GM23338 (cell line): ENCODE measurements around the gene BMPER. TPM values are rescaled to one million over a fixed set of nuclear protein-coding genes. Genes with fewer than 3 reads are reported as not detected.

ENCODE experiments used
- ATAC-seq: fragments of 200-7000 bp; cut with Tn5 transposase; 3 replicates; pipeline ENCODE4 v1.9.1; 2020
- DNase-seq: peaks from one replicate; pipeline ENCODE4 v3.0.0-alpha.2; 2015; ENCODE audit warnings: low spot score
- H2AFZ ChIP-seq: fragments of 200-600 bp; sonication (generic); 2 replicates; pipeline ENCODE4 v1.8.0; 2016; ENCODE audit warnings: antibody characterized with exemption, mild to moderate bottlenecking, moderate library complexity
- H3F3A ChIP-seq: fragments of 200-600 bp; sonication (generic); replicated peaks from 2 replicates; pipeline ENCODE4 v1.8.0; 2017; ENCODE audit warnings: antibody characterized with exemption, mixed run types, low read depth
- H3K27ac ChIP-seq: fragments of 200-600 bp; sonication (generic); 2 replicates; pipeline ENCODE4 v1.6.1; 2016; ENCODE audit warnings: low read depth
- H3K27me3 ChIP-seq: fragments of 200-600 bp; sonication (generic); 2 replicates; pipeline ENCODE4 v1.8.0; 2016; ENCODE audit warnings: mild to moderate bottlenecking, mixed run types, moderate library complexity; ENCODE audit not compliant: insufficient read depth
- H3K36me3 ChIP-seq: fragments of 200-600 bp; sonication (generic); 2 replicates; pipeline ENCODE4 v1.8.0; 2016; ENCODE audit warnings: mild to moderate bottlenecking; ENCODE audit not compliant: insufficient read depth
- H3K4me1 ChIP-seq: fragments of 200-600 bp; sonication (generic); 2 replicates; pipeline ENCODE4 v1.8.0; 2016; ENCODE audit warnings: mild to moderate bottlenecking, moderate library complexity; ENCODE audit not compliant: insufficient read depth
- H3K4me2 ChIP-seq: fragments of 200-600 bp; sonication (generic); 2 replicates; pipeline ENCODE4 v1.7.1; 2017; ENCODE audit warnings: mixed run types
- H3K4me3 ChIP-seq: fragments of 200-600 bp; sonication (generic); 2 replicates; pipeline ENCODE4 v1.6.1; 2016; ENCODE audit warnings: mixed run types
- H3K79me2 ChIP-seq: fragments of 200-600 bp; sonication (generic); replicated peaks from 2 replicates; pipeline ENCODE4 v1.8.0; 2017; ENCODE audit warnings: mild to moderate bottlenecking; ENCODE audit not compliant: insufficient read depth
- H3K9me2 ChIP-seq: fragments of 200-600 bp; sonication (generic); 2 replicates; pipeline ENCODE4 v1.8.0; 2017; ENCODE audit not compliant: insufficient read depth
- H4K20me1 ChIP-seq: fragments of 200-600 bp; sonication (generic); replicated peaks from 2 replicates; pipeline ENCODE4 v1.8.0; 2017; ENCODE audit warnings: mild to moderate bottlenecking; ENCODE audit not compliant: insufficient read depth
- H3K27ac Mint-ChIP-seq: 2 replicates; pipeline ENCODE4 v1.8.0; 2020; ENCODE audit warnings: inconsistent platforms, mild to moderate bottlenecking, moderate library complexity, mixed read lengths
- H3K27me3 Mint-ChIP-seq: 3 replicates; pipeline ENCODE4 v1.8.0; 2022; ENCODE audit warnings: low read depth, mild to moderate bottlenecking, moderate library complexity, mixed read lengths, inconsistent platforms; ENCODE audit not compliant: insufficient read depth, poor library complexity
- H3K36me3 Mint-ChIP-seq: 3 replicates; pipeline ENCODE4 v1.8.0; 2021; ENCODE audit warnings: low read depth, mild to moderate bottlenecking, inconsistent platforms, moderate library complexity, mixed read lengths
- H3K4me1 Mint-ChIP-seq: 3 replicates; pipeline ENCODE4 v1.8.0; 2020; ENCODE audit warnings: mild to moderate bottlenecking, inconsistent platforms, mixed read lengths
- H3K4me3 Mint-ChIP-seq: 3 replicates; pipeline ENCODE4 v1.8.0; 2021; ENCODE audit warnings: moderate library complexity, mild to moderate bottlenecking, inconsistent platforms, mixed read lengths
- H3K9me3 Mint-ChIP-seq: 3 replicates; pipeline ENCODE4 v1.8.0; 2020; ENCODE audit warnings: moderate library complexity, mild to moderate bottlenecking, inconsistent platforms, mixed read lengths
- CREB1 ChIP-seq: fragments of 250-450 bp; sonication (Bioruptor Pico); IDR thresholded peaks from 2 replicates; pipeline ENCODE4 v1.5.0; 2020; ENCODE audit warnings: low read depth, mild to moderate bottlenecking, moderate library complexity
- JUNB ChIP-seq: IDR thresholded peaks from one replicate; pipeline ENCODE4 v1.6.1; 2016; ENCODE audit warnings: antibody characterized with exemption; ENCODE audit not compliant: unreplicated experiment
- NANOG ChIP-seq: IDR thresholded peaks from 2 replicates; pipeline ENCODE4 v1.6.1; 2016; ENCODE audit warnings: antibody characterized with exemption, borderline replicate concordance
- POLR2AphosphoS5 ChIP-seq: IDR thresholded peaks from 2 replicates; pipeline ENCODE4 v1.6.1; 2016; ENCODE audit warnings: antibody characterized with exemption, low read depth
- STAT1 ChIP-seq: IDR thresholded peaks from one replicate; pipeline ENCODE4 v1.6.1; 2016; ENCODE audit warnings: antibody characterized with exemption; ENCODE audit not compliant: unreplicated experiment
- ZNF331 ChIP-seq: fragments of 250-450 bp; sonication (Bioruptor Pico); IDR thresholded peaks from 2 replicates; pipeline ENCODE4 v1.5.0; 2020; ENCODE audit warnings: low read depth, mild to moderate bottlenecking, moderate library complexity
- polyA plus RNA-seq: library from polyadenylated mRNA; unstranded; fragments of >200 nt; fragmentation: Nextera tagmentation; extraction: Ambion mirVana; gene quantifications from 2 replicates; pipeline ENCODE4 v1.2.1, GENCODE V29; 2016
- total RNA-seq: library from RNA; depleted of rRNA; stranded (reverse); fragments of >200 nt; shearing (Covaris generic); gene quantifications from 2 replicates; pipeline ENCODE4 v1.2.3, GENCODE V29; 2014
- TF ChIP-seq, protein P1 (sequence below): IDR thresholded peaks from one replicate; pipeline ENCODE4 v1.6.1; 2018; ENCODE audit warnings: antibody characterized with exemption; ENCODE audit not compliant: unreplicated experiment
- TF ChIP-seq, protein P2 (sequence below), 2 experiments: fragments of 200-600 bp in 1 of 2; sonication (generic) in 1 of 2; conservative IDR thresholded peaks; 2 replicates each; pipeline versions ENCODE4 v1.5.1 to v1.6.1; 2016 to 2017; ENCODE audit warnings: antibody characterized with exemption in 2 of 2, low read depth in 2 of 2, mild to moderate bottlenecking in 2 of 2, moderate library complexity in 1 of 2

BMPER gene
- total and polyA plus RNA-seq, 2 experiments from 2014 or later = 0.53 to 1.4 TPM

DNA sequence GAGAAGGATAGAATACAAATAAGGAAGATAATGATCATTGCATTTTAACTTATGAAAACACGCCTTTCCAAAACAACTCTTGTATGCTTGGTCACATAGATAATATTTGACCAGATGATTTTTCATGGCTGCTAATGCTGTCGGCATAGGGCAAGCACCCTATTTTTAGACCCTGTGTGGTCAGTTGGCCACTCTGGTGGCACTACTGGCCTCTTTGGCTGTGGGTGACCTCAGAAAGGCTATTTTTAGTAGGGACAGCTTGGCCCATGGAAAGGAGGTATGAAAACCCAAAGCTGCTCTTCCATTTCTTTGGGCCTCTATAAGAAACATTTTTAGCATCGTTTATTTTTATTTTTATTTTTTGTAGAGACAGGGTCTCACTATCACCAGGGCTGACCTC, 12.3 kb downstream of the BMPER start:
- H3F3A ChIP-seq = no peaks in the 10 kb centered on the region
- no peaks in the 10 kb centered on the region for H3K27me3 ChIP-seq
- no peak overlapping the region for H3K4me3 Mint-ChIP-seq
- no peak overlapping the region for H3K4me3 ChIP-seq
- no peak overlapping the region for H3K4me2 ChIP-seq
- no peak overlapping the region for H3K27ac ChIP-seq
- no peaks in the 10 kb centered on the region for H3K36me3 Mint-ChIP-seq
- H3K4me1 ChIP-seq = no peaks in the 10 kb centered on the region
- no peaks in the 10 kb centered on the region for H4K20me1 ChIP-seq
- peaks cover 9% of the 10 kb centered on the region for H3K4me1 Mint-ChIP-seq
- DNase-seq (no peak), ATAC-seq (no peak)
- H3K9me2 ChIP-seq = no peaks in the 10 kb centered on the region
- H3K27me3 Mint-ChIP-seq = peaks cover 2% of the 10 kb centered on the region
- no peak overlapping the region for H3K27ac Mint-ChIP-seq
- TF ChIP-seq JUNB = no peak
- TF ChIP-seq STAT1 = no peak
- TF ChIP-seq CREB1 = no peak
- no peak for TF ChIP-seq NANOG
- TF ChIP-seq, protein P1, sequence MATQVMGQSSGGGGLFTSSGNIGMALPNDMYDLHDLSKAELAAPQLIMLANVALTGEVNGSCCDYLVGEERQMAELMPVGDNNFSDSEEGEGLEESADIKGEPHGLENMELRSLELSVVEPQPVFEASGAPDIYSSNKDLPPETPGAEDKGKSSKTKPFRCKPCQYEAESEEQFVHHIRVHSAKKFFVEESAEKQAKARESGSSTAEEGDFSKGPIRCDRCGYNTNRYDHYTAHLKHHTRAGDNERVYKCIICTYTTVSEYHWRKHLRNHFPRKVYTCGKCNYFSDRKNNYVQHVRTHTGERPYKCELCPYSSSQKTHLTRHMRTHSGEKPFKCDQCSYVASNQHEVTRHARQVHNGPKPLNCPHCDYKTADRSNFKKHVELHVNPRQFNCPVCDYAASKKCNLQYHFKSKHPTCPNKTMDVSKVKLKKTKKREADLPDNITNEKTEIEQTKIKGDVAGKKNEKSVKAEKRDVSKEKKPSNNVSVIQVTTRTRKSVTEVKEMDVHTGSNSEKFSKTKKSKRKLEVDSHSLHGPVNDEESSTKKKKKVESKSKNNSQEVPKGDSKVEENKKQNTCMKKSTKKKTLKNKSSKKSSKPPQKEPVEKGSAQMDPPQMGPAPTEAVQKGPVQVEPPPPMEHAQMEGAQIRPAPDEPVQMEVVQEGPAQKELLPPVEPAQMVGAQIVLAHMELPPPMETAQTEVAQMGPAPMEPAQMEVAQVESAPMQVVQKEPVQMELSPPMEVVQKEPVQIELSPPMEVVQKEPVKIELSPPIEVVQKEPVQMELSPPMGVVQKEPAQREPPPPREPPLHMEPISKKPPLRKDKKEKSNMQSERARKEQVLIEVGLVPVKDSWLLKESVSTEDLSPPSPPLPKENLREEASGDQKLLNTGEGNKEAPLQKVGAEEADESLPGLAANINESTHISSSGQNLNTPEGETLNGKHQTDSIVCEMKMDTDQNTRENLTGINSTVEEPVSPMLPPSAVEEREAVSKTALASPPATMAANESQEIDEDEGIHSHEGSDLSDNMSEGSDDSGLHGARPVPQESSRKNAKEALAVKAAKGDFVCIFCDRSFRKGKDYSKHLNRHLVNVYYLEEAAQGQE = no peak
- TF ChIP-seq, protein P2, sequence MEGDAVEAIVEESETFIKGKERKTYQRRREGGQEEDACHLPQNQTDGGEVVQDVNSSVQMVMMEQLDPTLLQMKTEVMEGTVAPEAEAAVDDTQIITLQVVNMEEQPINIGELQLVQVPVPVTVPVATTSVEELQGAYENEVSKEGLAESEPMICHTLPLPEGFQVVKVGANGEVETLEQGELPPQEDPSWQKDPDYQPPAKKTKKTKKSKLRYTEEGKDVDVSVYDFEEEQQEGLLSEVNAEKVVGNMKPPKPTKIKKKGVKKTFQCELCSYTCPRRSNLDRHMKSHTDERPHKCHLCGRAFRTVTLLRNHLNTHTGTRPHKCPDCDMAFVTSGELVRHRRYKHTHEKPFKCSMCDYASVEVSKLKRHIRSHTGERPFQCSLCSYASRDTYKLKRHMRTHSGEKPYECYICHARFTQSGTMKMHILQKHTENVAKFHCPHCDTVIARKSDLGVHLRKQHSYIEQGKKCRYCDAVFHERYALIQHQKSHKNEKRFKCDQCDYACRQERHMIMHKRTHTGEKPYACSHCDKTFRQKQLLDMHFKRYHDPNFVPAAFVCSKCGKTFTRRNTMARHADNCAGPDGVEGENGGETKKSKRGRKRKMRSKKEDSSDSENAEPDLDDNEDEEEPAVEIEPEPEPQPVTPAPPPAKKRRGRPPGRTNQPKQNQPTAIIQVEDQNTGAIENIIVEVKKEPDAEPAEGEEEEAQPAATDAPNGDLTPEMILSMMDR (conservative IDR thresholded peaks at IDR 0.05; ENCODE audit: low read depth in 2 of 2) = no peak
- no peak for TF ChIP-seq ZNF331
- no peak for TF ChIP-seq POLR2AphosphoS5
- H3K36me3 ChIP-seq = no peaks in the 10 kb centered on the region
- no peaks in the 10 kb centered on the region for H3K79me2 ChIP-seq
- H2AFZ ChIP-seq = no peak overlapping the region
- H3K9me3 Mint-ChIP-seq = no peaks in the 10 kb centered on the region

DNA sequence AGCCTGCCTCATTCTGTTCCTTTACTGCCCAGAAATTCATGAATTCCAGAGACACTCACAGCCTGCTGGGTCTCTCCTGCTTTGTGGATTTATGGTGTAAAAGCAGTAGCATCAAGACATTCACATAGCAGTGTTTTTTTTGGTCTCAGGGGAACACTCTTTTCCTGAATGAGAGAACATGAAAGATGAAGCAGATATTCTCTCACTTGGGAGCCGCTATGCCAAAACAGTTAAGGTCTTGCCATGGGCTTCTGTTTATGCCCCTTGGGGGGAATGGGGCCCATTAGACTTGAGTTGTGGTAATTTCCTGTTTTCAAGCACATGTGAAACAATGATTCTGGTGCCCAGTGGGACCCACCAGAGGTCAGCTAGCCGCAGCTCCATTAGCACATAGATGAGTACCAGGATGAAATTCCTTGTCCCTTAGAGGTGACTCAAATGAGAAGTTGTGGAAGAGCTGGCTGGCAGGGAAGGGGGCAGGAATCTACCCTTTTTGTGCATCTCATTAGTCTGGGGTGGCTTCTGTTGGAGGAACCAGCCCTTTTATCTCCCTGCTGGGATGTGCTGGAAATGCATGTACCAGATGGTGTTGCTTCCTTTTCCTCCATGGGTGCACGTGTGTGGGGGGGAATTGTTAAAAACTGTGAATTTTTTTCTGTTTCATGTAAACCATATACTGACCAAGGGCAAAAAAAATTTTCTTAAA, 13.3 kb downstream of the BMPER start:
- no peaks in the 10 kb centered on the region; the same call in 2 of the 3 replicates for H3K9me3 Mint-ChIP-seq
- no peaks in the 10 kb centered on the region for H3K36me3 ChIP-seq
- no peak overlapping the region for H3K4me3 ChIP-seq
- H3K27me3 ChIP-seq = no peaks in the 10 kb centered on the region
- no peaks in the 10 kb centered on the region for H3K4me1 ChIP-seq
- no peaks in the 10 kb centered on the region for H3K36me3 Mint-ChIP-seq
- ATAC-seq (no peak), DNase-seq (peak; percentile 21)
- H3K4me2 ChIP-seq = no peak overlapping the region
- H3K4me1 Mint-ChIP-seq = peaks cover 9% of the 10 kb centered on the region
- no peak overlapping the region for H3K4me3 Mint-ChIP-seq
- H3K79me2 ChIP-seq = no peaks in the 10 kb centered on the region
- no peaks in the 10 kb centered on the region for H3K9me2 ChIP-seq
- peaks cover 2% of the 10 kb centered on the region for H3K27me3 Mint-ChIP-seq
- H4K20me1 ChIP-seq = no peaks in the 10 kb centered on the region
- H3F3A ChIP-seq = no peaks in the 10 kb centered on the region
- no peak overlapping the region for H2AFZ ChIP-seq
- no peak overlapping the region for H3K27ac ChIP-seq
- no peak overlapping the region for H3K27ac Mint-ChIP-seq
- TF ChIP-seq, protein P1 = no peak
- TF ChIP-seq POLR2AphosphoS5 (no peak), STAT1 (no peak)
